ENCODE data around the gene B9D2.
"Not testable (repeated sequence)": the region's sequence is repeated elsewhere in the genome, so short reads cannot be mapped to it uniquely, and the experiment has no call there.

B9D2 gene

GRCh38 chr19:41386442-41386841 lies 22.5 kb upstream of the B9D2 start:
- DNase-seq, result no peak

GRCh38 chr19:41384351-41384750 lies 20.4 kb upstream of the B9D2 start:
- DNase-seq, result no peak

- DNase-seq, result not testable (repeated sequence)
These were observed 17.6 kb upstream of the B9D2 start for GRCh38 chr19:41381536-41381935.

GRCh38 chr19:41377977-41378709 lies 14.2 kb upstream of the B9D2 start:
- DNase-seq, result peak; percentile 25

GRCh38 chr19:41376998-41377365 lies 13.0 kb upstream of the B9D2 start:
- DNase-seq, result no peak

GRCh38 chr19:41376241-41376997 lies 12.5 kb upstream of the B9D2 start, which contains the start of gene TMEM91:
Gene TMEM91, plus strand, starts transcription at chr19:41376533. Its CDS starts 1,777 bp downstream, at chr19:41378310.
- no peak for DNase-seq

GRCh38 chr19:41373993-41374392 lies 10.0 kb upstream of the B9D2 start:
- peak; percentile 92 for DNase-seq

GRCh38 chr19:41372501-41372900 lies 8.6 kb upstream of the B9D2 start:
- DNase-seq, result no peak

GRCh38 chr19:41371541-41371940 lies 7.6 kb upstream of the B9D2 start:
- no peak for DNase-seq

GRCh38 chr19:41371119-41371518 lies 7.2 kb upstream of the B9D2 start:
- DNase-seq, result not testable (repeated sequence)

GRCh38 chr19:41369769-41370168 lies 5.8 kb upstream of the B9D2 start:
- DNase-seq, result no peak

- DNase-seq, result peak; percentile 94
These were observed 3.9 kb upstream of the B9D2 start for GRCh38 chr19:41367848-41368301.

GRCh38 chr19:41366089-41366488 lies 2.1 kb upstream of the B9D2 start:
- DNase-seq, result no peak

GRCh38 chr19:41364524-41365391 lies 809 bp upstream of the B9D2 start:
- no peak for DNase-seq

- no peak for DNase-seq
These were observed 587 bp downstream of the B9D2 start for GRCh38 chr19:41363371-41363752.

- no peak for DNase-seq
These were observed 1.7 kb downstream of the B9D2 start for GRCh38 chr19:41362143-41362847.

GRCh38 chr19:41359741-41360140 lies 4.2 kb downstream of the B9D2 start:
- DNase-seq, result no peak

GRCh38 chr19:41357746-41358145 lies 6.2 kb downstream of the B9D2 start:
- DNase-seq, result no peak

GRCh38 chr19:41356984-41357739 lies 6.8 kb downstream of the B9D2 start:
- no peak for DNase-seq

GRCh38 chr19:41355802-41356201 lies 8.1 kb downstream of the B9D2 start:
- DNase-seq, result no peak

- no peak for DNase-seq
These were observed 8.9 kb downstream of the B9D2 start for GRCh38 chr19:41355035-41355434.
